NCI-H2107 (cell line): Measurements from ENCODE around the gene TAS1R3.

ENCODE experiments used
- DNase-seq: peaks from one replicate; lab custom pipeline; 2025; lab: John Stamatoyannopoulos, UW

TAS1R3 gene

GRCh38 chr1:1324524-1325287 is 6.4 kb upstream of the TAS1R3 start, which contains the start of the genes CPTP and INTS11:
CPTP (plus strand) TSS chr1:1324802; CDS start chr1:1326911, 2,109 bp downstream.
INTS11 (minus strand) TSS chr1:1324660; CDS start chr1:1324608, 52 bp downstream.
- DNase-seq, result no peak

GRCh38 chr1:1325288-1326074 is 5.6 kb upstream of the TAS1R3 start:
- DNase-seq, result no peak

- DNase-seq, result no peak
Observed at GRCh38 chr1:1326075-1326605, 4.9 kb upstream of the TAS1R3 start.

GRCh38 chr1:1327291-1327690 is 3.8 kb upstream of the TAS1R3 start:
- no peak for DNase-seq

GRCh38 chr1:1328254-1328653 is 2.8 kb upstream of the TAS1R3 start:
- no peak for DNase-seq

GRCh38 chr1:1329304-1330210 is 1.5 kb upstream of the TAS1R3 start:
- DNase-seq, result no peak

GRCh38 chr1:1330366-1331067 is 563 bp upstream of the TAS1R3 start:
- no peak for DNase-seq

GRCh38 chr1:1332031-1332755 is 1.1 kb downstream of the TAS1R3 start:
- DNase-seq, result no peak

- DNase-seq, result no peak
Observed at GRCh38 chr1:1332774-1333480, 1.8 kb downstream of the TAS1R3 start.

- DNase-seq, result no peak
Observed at GRCh38 chr1:1333551-1334241, 2.6 kb downstream of the TAS1R3 start.

GRCh38 chr1:1334835-1335234 is 3.8 kb downstream of the TAS1R3 start:
- DNase-seq, result no peak

GRCh38 chr1:1335283-1335682 is 4.2 kb downstream of the TAS1R3 start:
- DNase-seq, result no peak

- no peak for DNase-seq
Observed at GRCh38 chr1:1335792-1336248, 4.7 kb downstream of the TAS1R3 start.

GRCh38 chr1:1336446-1336845 is 5.4 kb downstream of the TAS1R3 start:
- no peak for DNase-seq

GRCh38 chr1:1336931-1337792 is 6.1 kb downstream of the TAS1R3 start:
- DNase-seq, result no peak

- DNase-seq, result no peak
Observed at GRCh38 chr1:1337793-1338147, 6.7 kb downstream of the TAS1R3 start.

- DNase-seq, result no peak
Observed at GRCh38 chr1:1338278-1338677, 7.2 kb downstream of the TAS1R3 start.

- no peak for DNase-seq
Observed at GRCh38 chr1:1340185-1340584, 9.1 kb downstream of the TAS1R3 start.
